IMR-90 (cell line): Measurements from ENCODE around the gene ARHGAP28.

Experiments
- CEBPB ChIP-seq: IDR thresholded peaks from 2 replicates; pipeline ENCODE4 v1.6.1; 2012; ENCODE audit warnings: low read depth, low read length, improper control_type of control experiment
- ELK1 ChIP-seq: fragments of 150-350 bp; IDR thresholded peaks from 2 replicates; pipeline ENCODE4 v1.6.1; 2016; ENCODE audit warnings: low read depth, mild to moderate bottlenecking, low read length, moderate library complexity, borderline replicate concordance
- FOS ChIP-seq: fragments of 150-350 bp; IDR thresholded peaks from 2 replicates; pipeline ENCODE4 v1.6.1; 2016; ENCODE audit warnings: low read depth, low read length
- MAFK ChIP-seq: IDR thresholded peaks from 2 replicates; pipeline ENCODE4 v1.6.1; 2012; ENCODE audit warnings: low read depth, low read length, improper control_type of control experiment
- MXI1 ChIP-seq: IDR thresholded peaks from 2 replicates; pipeline ENCODE4 v1.6.1; 2012; ENCODE audit warnings: low read depth, mild to moderate bottlenecking, low read length, moderate library complexity, borderline replicate concordance
- POLR2A ChIP-seq: IDR thresholded peaks from 2 replicates; pipeline ENCODE4 v1.6.1; 2012; ENCODE audit warnings: mild to moderate bottlenecking, low read depth, low read length
- RAD21 ChIP-seq: IDR thresholded peaks from 2 replicates; pipeline ENCODE4 v1.6.1; 2012; ENCODE audit warnings: low read length, improper control_type of control experiment
- RCOR1 ChIP-seq: IDR thresholded peaks from 2 replicates; pipeline ENCODE4 v1.6.1; 2012; ENCODE audit warnings: mild to moderate bottlenecking, low read length, improper control_type of control experiment; ENCODE audit not compliant: insufficient replicate concordance
- RFX5 ChIP-seq: IDR thresholded peaks from 2 replicates; pipeline ENCODE4 v1.8.0; 2012; ENCODE audit warnings: low read depth, mild to moderate bottlenecking, low read length, moderate library complexity
- SMC3 ChIP-seq: fragments of 150-350 bp; IDR thresholded peaks from 2 replicates; pipeline ENCODE4 v1.6.1; 2016; ENCODE audit warnings: low read depth, mild to moderate bottlenecking, antibody characterized with exemption, low read length, moderate library complexity
- USF2 ChIP-seq: fragments of 150-350 bp; IDR thresholded peaks from 2 replicates; pipeline ENCODE4 v1.6.1; 2017; ENCODE audit warnings: mild to moderate bottlenecking, antibody characterized with exemption, low read length, low read depth
- TF ChIP-seq, protein P1 (sequence below): conservative IDR thresholded peaks from 2 replicates; pipeline ENCODE4 v1.5.1; 2012; ENCODE audit warnings: mild to moderate bottlenecking, low read depth, low read length, improper control_type of control experiment

GRCh38 chr18:6868033-6868432 is 138.5 kb downstream of the ARHGAP28 start:
- TF ChIP-seq POLR2A (no peak), RCOR1 (no peak), CEBPB (no peak), MXI1 (no peak), MAFK (no peak), RFX5 (no peak), USF2 (no peak), SMC3 (no peak), ELK1 (no peak), RAD21 (no peak), FOS (no peak)
- TF ChIP-seq, protein P1, sequence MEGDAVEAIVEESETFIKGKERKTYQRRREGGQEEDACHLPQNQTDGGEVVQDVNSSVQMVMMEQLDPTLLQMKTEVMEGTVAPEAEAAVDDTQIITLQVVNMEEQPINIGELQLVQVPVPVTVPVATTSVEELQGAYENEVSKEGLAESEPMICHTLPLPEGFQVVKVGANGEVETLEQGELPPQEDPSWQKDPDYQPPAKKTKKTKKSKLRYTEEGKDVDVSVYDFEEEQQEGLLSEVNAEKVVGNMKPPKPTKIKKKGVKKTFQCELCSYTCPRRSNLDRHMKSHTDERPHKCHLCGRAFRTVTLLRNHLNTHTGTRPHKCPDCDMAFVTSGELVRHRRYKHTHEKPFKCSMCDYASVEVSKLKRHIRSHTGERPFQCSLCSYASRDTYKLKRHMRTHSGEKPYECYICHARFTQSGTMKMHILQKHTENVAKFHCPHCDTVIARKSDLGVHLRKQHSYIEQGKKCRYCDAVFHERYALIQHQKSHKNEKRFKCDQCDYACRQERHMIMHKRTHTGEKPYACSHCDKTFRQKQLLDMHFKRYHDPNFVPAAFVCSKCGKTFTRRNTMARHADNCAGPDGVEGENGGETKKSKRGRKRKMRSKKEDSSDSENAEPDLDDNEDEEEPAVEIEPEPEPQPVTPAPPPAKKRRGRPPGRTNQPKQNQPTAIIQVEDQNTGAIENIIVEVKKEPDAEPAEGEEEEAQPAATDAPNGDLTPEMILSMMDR = no peak
